Epithelial cell of umbilical artery (primary cell): ENCODE measurements around the gene HK2. TPM values are rescaled to one million over a fixed set of nuclear protein-coding genes. Genes with fewer than 3 reads are reported as not detected.

Source experiments
- total RNA-seq: library from RNA; depleted of rRNA; stranded (reverse); fragments of >200 nt; gene quantifications from 2 replicates; pipeline ENCODE4 v1.2.3, GENCODE V29; 2014

The HK2 gene
- 15.8 and 20.8 TPM in 2 replicates for total RNA-seq

DNA sequence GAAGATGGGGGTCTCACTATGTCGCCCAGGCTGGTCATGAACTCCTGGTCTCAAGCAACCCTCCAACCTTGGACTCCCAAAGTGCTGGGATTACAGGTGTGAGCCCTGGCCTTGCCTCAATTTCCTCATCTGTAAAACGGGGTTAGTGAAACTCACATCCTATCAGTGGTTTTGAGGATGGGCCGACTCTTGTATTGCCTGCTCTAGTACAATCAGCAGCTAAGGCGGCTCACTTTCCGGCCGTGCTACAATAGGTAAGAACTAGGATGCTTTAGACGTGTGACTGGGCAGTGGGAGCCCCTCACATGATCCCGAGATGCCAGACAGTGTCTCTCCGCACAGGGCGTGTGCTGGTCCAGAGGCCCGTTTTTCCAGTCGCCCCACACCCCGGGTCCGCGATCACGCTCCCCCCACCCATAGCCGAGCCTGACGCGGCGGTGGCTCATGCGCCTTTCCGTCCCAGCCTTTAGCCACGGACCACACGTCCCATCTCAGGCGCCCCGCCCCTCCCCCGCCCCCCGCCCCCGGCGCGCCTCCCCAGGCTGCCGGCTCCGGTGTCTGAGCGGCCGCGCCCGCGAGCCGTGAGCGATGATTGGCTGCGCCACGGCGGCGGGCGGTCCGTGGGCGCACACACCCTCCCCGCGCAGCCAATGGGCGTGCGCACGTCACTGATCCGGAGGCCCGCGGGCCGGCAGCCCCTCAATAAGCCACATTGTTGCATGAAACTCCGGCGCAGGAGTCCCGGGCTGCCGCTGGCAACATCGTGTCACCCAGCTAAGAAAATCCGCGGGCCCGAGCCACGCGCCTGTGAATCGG is at the start of gene HK2:
Gene HK2 (plus strand): TSS at position 710 of the 816 bp plus-strand sequence. CDS start 454 bp downstream, outside the sequence.

Other genes starting within 250 kb of the HK2 start
- not detected in 2 replicates for gene M1AP, start 185.8 kb upstream of the HK2 start, total RNA-seq
- gene SEMA4F, start 179.9 kb upstream of the HK2 start, total RNA-seq, result 4.2 and 4.7 TPM in 2 replicates
- 18.5 and 20.1 TPM in 2 replicates for gene POLE4, start 124.5 kb downstream of the HK2 start, total RNA-seq